ENCODE data around the gene TM2D1.

DNA sequence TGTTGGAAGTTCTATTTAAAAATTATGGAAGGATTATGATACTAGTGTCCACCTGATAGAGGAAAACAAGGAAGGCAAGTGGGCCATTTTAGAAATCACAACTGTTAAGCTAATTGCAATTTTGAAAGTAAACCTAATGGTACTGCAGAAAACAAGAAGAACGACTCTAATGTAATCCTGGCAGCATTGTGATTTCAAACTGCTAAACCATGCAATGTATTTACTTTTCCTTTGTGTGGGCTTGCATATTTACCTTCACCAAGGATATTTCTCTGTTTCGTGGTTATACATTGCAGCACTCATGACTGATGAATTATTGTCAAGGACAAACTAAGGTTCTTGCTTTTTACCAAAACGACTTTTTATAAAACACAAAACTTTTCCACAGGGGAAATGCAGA, 88.1 kb downstream of the TM2D1 start:
- TF ChIP-seq POLR2AphosphoS5 (IDR thresholded peaks at IDR 0.05) = no peak
- TF ChIP-seq, protein P1, sequence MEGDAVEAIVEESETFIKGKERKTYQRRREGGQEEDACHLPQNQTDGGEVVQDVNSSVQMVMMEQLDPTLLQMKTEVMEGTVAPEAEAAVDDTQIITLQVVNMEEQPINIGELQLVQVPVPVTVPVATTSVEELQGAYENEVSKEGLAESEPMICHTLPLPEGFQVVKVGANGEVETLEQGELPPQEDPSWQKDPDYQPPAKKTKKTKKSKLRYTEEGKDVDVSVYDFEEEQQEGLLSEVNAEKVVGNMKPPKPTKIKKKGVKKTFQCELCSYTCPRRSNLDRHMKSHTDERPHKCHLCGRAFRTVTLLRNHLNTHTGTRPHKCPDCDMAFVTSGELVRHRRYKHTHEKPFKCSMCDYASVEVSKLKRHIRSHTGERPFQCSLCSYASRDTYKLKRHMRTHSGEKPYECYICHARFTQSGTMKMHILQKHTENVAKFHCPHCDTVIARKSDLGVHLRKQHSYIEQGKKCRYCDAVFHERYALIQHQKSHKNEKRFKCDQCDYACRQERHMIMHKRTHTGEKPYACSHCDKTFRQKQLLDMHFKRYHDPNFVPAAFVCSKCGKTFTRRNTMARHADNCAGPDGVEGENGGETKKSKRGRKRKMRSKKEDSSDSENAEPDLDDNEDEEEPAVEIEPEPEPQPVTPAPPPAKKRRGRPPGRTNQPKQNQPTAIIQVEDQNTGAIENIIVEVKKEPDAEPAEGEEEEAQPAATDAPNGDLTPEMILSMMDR (IDR thresholded peaks at IDR 0.05 in 8 of 11, conservative IDR thresholded peaks at IDR 0.05 in 3 of 11) = no peak
